BLaER1 (cell line): ENCODE measurements around the gene PROK2.

Source experiments
- H3K27ac ChIP-seq: shearing (Covaris generic); formaldehyde crosslinking; 2 replicates; pipeline ENCODE4 v1.8.1; 2022
- H3K27me3 ChIP-seq: shearing (Covaris generic); formaldehyde crosslinking; 2 replicates; pipeline ENCODE4 v1.8.1; 2022
- H3K36me3 ChIP-seq: shearing (Covaris generic); formaldehyde crosslinking; 2 replicates; pipeline ENCODE4 v1.8.1; 2022
- H3K4me1 ChIP-seq: shearing (Covaris generic); formaldehyde crosslinking; 2 replicates; pipeline ENCODE4 v1.8.1; 2022
- H3K4me2 ChIP-seq: shearing (Covaris generic); formaldehyde crosslinking; 2 replicates; pipeline ENCODE4 v1.8.1; 2022
- H3K4me3 ChIP-seq: shearing (Covaris generic); formaldehyde crosslinking; 2 replicates; pipeline ENCODE4 v1.8.1; 2022
- H3K9ac ChIP-seq: shearing (Covaris generic); formaldehyde crosslinking; 2 replicates; pipeline ENCODE4 v1.8.1; 2022
- H3K9me3 ChIP-seq: shearing (Covaris generic); formaldehyde crosslinking; 2 replicates; pipeline ENCODE4 v1.8.1; 2022
- H4K20me1 ChIP-seq: shearing (Covaris generic); formaldehyde crosslinking; 2 replicates; pipeline ENCODE4 v1.8.1; 2022
- Cebpa-rat ChIP-seq: shearing (Covaris generic); IDR thresholded peaks from 2 replicates; pipeline ENCODE4 v1.8.1; 2022

PROK2 gene

GRCh38 chr3:71776538-71776937 lies 8.4 kb downstream of the PROK2 start:
- Histone ChIP-seq H3K9me3 (no peaks in the 10 kb centered on the region), H3K9ac (no peak overlapping the region), H3K4me1 (peaks cover 21% of the 10 kb centered on the region), H4K20me1 (no peaks in the 10 kb centered on the region), H3K36me3 (no peaks in the 10 kb centered on the region), H3K27ac (no peak overlapping the region), H3K4me2 (no peak overlapping the region), H3K27me3 (peaks cover 4% of the 10 kb centered on the region), H3K4me3 (no peak overlapping the region)
- no peak for TF ChIP-seq Cebpa-rat

GRCh38 chr3:71771884-71772283 lies 13.1 kb downstream of the PROK2 start:
- H3K36me3 ChIP-seq = no peaks in the 10 kb centered on the region
- no peaks in the 10 kb centered on the region for H4K20me1 ChIP-seq
- no peak overlapping the region for H3K4me3 ChIP-seq
- peaks cover 9% of the 10 kb centered on the region for H3K4me1 ChIP-seq
- TF ChIP-seq Cebpa-rat = no peak
- H3K27me3 ChIP-seq = no peaks in the 10 kb centered on the region
- H3K27ac ChIP-seq = no peak overlapping the region
- H3K9me3 ChIP-seq = no peaks in the 10 kb centered on the region
- H3K4me2 ChIP-seq = no peak overlapping the region
- H3K9ac ChIP-seq = no peak overlapping the region

- peaks cover 9% of the 10 kb centered on the region for H3K4me1 ChIP-seq
Measured at GRCh38 chr3:71771126-71771525, 13.8 kb downstream of the PROK2 start.

GRCh38 chr3:71763426-71763825 lies 21.5 kb downstream of the PROK2 start:
- H4K20me1 ChIP-seq = no peaks in the 10 kb centered on the region
- no peaks in the 10 kb centered on the region for H3K36me3 ChIP-seq
- no peaks in the 10 kb centered on the region for H3K9me3 ChIP-seq
- no peak overlapping the region for H3K4me2 ChIP-seq
- H3K27ac ChIP-seq = no peak overlapping the region
- no peak for TF ChIP-seq Cebpa-rat
- H3K4me3 ChIP-seq = no peak overlapping the region
- H3K4me1 ChIP-seq = no peaks in the 10 kb centered on the region
- H3K27me3 ChIP-seq = no peaks in the 10 kb centered on the region
- no peak overlapping the region for H3K9ac ChIP-seq

More at GRCh38 chr3:71771126-71771525, 13.8 kb downstream of the PROK2 start:
- Histone ChIP-seq H3K9ac (no peak overlapping the region), H3K36me3 (no peaks in the 10 kb centered on the region), H3K9me3 (no peaks in the 10 kb centered on the region), H3K4me3 (no peak overlapping the region), H3K27me3 (no peaks in the 10 kb centered on the region), H3K4me2 (no peak overlapping the region), H4K20me1 (no peaks in the 10 kb centered on the region), H3K27ac (no peak overlapping the region)
- no peak for TF ChIP-seq Cebpa-rat

GRCh38 chr3:71760140-71760539 lies 24.8 kb downstream of the PROK2 start:
- H3K9me3 ChIP-seq = peaks cover 4% of the 10 kb centered on the region
- H3K36me3 ChIP-seq = no peaks in the 10 kb centered on the region
- no peak for TF ChIP-seq Cebpa-rat
- peaks cover 18% of the 10 kb centered on the region for H3K27me3 ChIP-seq
- no peaks in the 10 kb centered on the region for H4K20me1 ChIP-seq
- no peak overlapping the region for H3K4me3 ChIP-seq
- H3K4me1 ChIP-seq = no peaks in the 10 kb centered on the region
- H3K27ac ChIP-seq = no peak overlapping the region
- no peak overlapping the region for H3K9ac ChIP-seq
- no peak overlapping the region for H3K4me2 ChIP-seq

- no peak for TF ChIP-seq Cebpa-rat
- no peaks in the 10 kb centered on the region for H4K20me1 ChIP-seq
- H3K4me1 ChIP-seq = no peaks in the 10 kb centered on the region
- peaks cover 11% of the 10 kb centered on the region for H3K9me3 ChIP-seq
- no peak overlapping the region for H3K4me3 ChIP-seq
- H3K9ac ChIP-seq = no peak overlapping the region
- no peak overlapping the region for H3K4me2 ChIP-seq
- peaks cover 25% of the 10 kb centered on the region for H3K27me3 ChIP-seq
- H3K27ac ChIP-seq = no peak overlapping the region
- no peaks in the 10 kb centered on the region for H3K36me3 ChIP-seq
Measured at GRCh38 chr3:71759401-71759800, 25.5 kb downstream of the PROK2 start.

GRCh38 chr3:71758091-71758490 lies 26.9 kb downstream of the PROK2 start:
- Histone ChIP-seq H3K36me3 (no peaks in the 10 kb centered on the region), H3K4me3 (no peak overlapping the region), H3K4me2 (no peak overlapping the region), H3K4me1 (peaks cover 7% of the 10 kb centered on the region; the same call in 1 of the 2 replicates), H3K9ac (no peak overlapping the region), H3K27me3 (peaks cover 38% of the 10 kb centered on the region), H3K9me3 (peaks cover 24% of the 10 kb centered on the region), H3K27ac (no peak overlapping the region), H4K20me1 (no peaks in the 10 kb centered on the region)
- no peak for TF ChIP-seq Cebpa-rat

GRCh38 chr3:71754610-71755253 lies 30.2 kb downstream of the PROK2 start:
- H3K4me2 ChIP-seq = no peak overlapping the region; the same call in 1 of the 2 replicates
- H3K4me1 ChIP-seq = peaks cover 7% of the 10 kb centered on the region; the same call in 1 of the 2 replicates
- H3K4me3 ChIP-seq = peak overlapping the region; percentile 62
- H3K9ac ChIP-seq = no peak overlapping the region
- no peak overlapping the region for H3K27ac ChIP-seq
- H3K9me3 ChIP-seq = peaks cover 31% of the 10 kb centered on the region
- no peak for TF ChIP-seq Cebpa-rat
- H3K27me3 ChIP-seq = peaks cover 61% of the 10 kb centered on the region
- no peaks in the 10 kb centered on the region for H3K36me3 ChIP-seq
- H4K20me1 ChIP-seq = no peaks in the 10 kb centered on the region

GRCh38 chr3:71753701-71754609 lies 31.0 kb downstream of the PROK2 start, which contains the start of gene GPR27:
Gene GPR27, plus strand, starts transcription at chr3:71753855. Its CDS starts 195 bp downstream, at chr3:71754050.
- H3K4me2 ChIP-seq = peak within 1 kb of the TSS; percentile 62
- no peak within 1 kb of the TSS for H3K9ac ChIP-seq
- peaks cover 7% of the 10 kb centered on the region; the same call in 1 of the 2 replicates for H3K4me1 ChIP-seq
- TF ChIP-seq Cebpa-rat = no peak
- H3K36me3 ChIP-seq = no peaks in the 10 kb centered on the region
- no peak within 1 kb of the TSS for H3K27ac ChIP-seq
- peaks cover 61% of the 10 kb centered on the region for H3K27me3 ChIP-seq
- H3K9me3 ChIP-seq = peaks cover 31% of the 10 kb centered on the region
- peak within 1 kb of the TSS; percentile 62 for H3K4me3 ChIP-seq
- H4K20me1 ChIP-seq = no peaks in the 10 kb centered on the region
